ENCODE data around the gene RAG1. TPM values are rescaled to one million over a fixed set of nuclear protein-coding genes. Genes with fewer than 3 reads are reported as not detected.

Gene RAG1
- total RNA-seq, 1 experiment from 2014 or later: 0.11 TPM

DNA sequence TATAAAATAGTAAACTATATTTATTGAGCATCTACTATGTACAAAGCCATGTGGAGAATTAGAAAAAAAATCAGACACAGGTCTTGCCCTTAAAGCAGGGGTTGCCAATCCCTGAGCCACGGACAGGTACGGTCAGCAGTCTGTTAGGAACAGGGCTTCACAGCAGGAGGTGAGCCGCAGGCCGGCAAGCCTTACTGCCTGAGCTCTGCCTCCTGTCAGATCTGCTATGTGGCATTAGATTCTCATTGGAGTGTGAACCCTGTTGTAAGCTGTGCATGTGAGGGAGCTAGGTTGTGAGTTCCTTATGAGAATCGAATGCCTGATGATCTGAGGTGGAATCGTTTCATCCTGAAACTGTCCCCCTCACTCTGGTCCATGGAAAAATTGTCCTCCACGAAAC lies 32.4 kb downstream of the RAG1 start:
- CTCF ChIA-PET: no interaction called here
- no peak for DNase-seq (ENCODE audit: low spot score)
- Histone ChIP-seq H3K9me3 (ENCODE audit: low read depth, low read length, poor library complexity, severe bottlenecking) (no peaks in the 10 kb centered on the region), H3K27me3 (replicated peaks; ENCODE audit: insufficient read depth, low read depth, low read length, poor library complexity) (no peaks in the 10 kb centered on the region), H3K36me3 (ENCODE audit: insufficient read depth, low read length, poor library complexity, severe bottlenecking) (no peaks in the 10 kb centered on the region), H3K27ac (ENCODE audit: low read depth, low read length, poor library complexity, severe bottlenecking) (no peak overlapping the region), H3K4me3 (ENCODE audit: low read depth, low read length, poor library complexity, severe bottlenecking) (no peak overlapping the region), H3K4me1 (ENCODE audit: insufficient read depth, low read length, poor library complexity, severe bottlenecking) (peaks cover 3% of the 10 kb centered on the region)
- TF ChIP-seq EZH2 (IDR thresholded peaks at IDR 0.05; ENCODE audit: borderline replicate concordance, low read depth, low read length, poor library complexity, severe bottlenecking): no peak
- TF ChIP-seq, protein P1, sequence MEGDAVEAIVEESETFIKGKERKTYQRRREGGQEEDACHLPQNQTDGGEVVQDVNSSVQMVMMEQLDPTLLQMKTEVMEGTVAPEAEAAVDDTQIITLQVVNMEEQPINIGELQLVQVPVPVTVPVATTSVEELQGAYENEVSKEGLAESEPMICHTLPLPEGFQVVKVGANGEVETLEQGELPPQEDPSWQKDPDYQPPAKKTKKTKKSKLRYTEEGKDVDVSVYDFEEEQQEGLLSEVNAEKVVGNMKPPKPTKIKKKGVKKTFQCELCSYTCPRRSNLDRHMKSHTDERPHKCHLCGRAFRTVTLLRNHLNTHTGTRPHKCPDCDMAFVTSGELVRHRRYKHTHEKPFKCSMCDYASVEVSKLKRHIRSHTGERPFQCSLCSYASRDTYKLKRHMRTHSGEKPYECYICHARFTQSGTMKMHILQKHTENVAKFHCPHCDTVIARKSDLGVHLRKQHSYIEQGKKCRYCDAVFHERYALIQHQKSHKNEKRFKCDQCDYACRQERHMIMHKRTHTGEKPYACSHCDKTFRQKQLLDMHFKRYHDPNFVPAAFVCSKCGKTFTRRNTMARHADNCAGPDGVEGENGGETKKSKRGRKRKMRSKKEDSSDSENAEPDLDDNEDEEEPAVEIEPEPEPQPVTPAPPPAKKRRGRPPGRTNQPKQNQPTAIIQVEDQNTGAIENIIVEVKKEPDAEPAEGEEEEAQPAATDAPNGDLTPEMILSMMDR (conservative IDR thresholded peaks at IDR 0.05; ENCODE audit: low read depth, low read length): no peak
- POLR2A ChIA-PET (ENCODE audit: low non-redundant PET): no interaction called here
- intact Hi-C loops (cut with micrococcal nuclease; ENCODE audit: unreplicated experiment): no loop called here
- BruUV-seq (replicated peaks): no TSS peak

DNA sequence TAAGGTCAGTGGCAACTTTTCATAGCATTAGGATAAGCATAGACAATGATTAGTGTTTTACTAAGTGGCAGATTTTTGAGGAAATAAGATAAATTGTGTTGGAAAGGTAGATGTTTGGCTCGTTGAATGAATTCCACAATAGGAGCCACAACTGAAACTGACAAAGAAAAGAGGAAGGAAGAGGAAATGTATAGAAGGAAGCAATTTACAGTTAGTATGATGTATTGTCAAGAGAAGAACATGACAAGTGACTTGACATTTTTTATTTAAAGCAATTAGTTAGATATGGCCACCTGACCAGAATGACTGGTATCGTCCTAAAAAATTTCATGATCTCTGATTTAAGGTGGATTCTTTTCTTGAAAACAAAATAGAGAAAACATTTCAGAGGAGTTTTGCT lies 33.3 kb downstream of the RAG1 start:
- Histone ChIP-seq H3K4me3 (ENCODE audit: low read depth, low read length, poor library complexity, severe bottlenecking) (no peak overlapping the region), H3K36me3 (ENCODE audit: insufficient read depth, low read length, poor library complexity, severe bottlenecking) (no peaks in the 10 kb centered on the region), H3K27me3 (replicated peaks; ENCODE audit: insufficient read depth, low read depth, low read length, poor library complexity) (no peaks in the 10 kb centered on the region), H3K9me3 (ENCODE audit: low read depth, low read length, poor library complexity, severe bottlenecking) (no peaks in the 10 kb centered on the region), H3K27ac (ENCODE audit: low read depth, low read length, poor library complexity, severe bottlenecking) (no peak overlapping the region), H3K4me1 (ENCODE audit: insufficient read depth, low read length, poor library complexity, severe bottlenecking) (no peaks in the 10 kb centered on the region)
- no TSS peak for BruUV-seq (replicated peaks)
- POLR2A ChIA-PET (ENCODE audit: low non-redundant PET): no interaction called here
- DNase-seq (ENCODE audit: low spot score): no peak
- intact Hi-C loops (cut with micrococcal nuclease; ENCODE audit: unreplicated experiment): no loop called here
- CTCF ChIA-PET: no interaction called here
- TF ChIP-seq, protein P1 (conservative IDR thresholded peaks at IDR 0.05; ENCODE audit: low read depth, low read length): no peak
- TF ChIP-seq EZH2 (IDR thresholded peaks at IDR 0.05; ENCODE audit: borderline replicate concordance, low read depth, low read length, poor library complexity, severe bottlenecking): no peak

DNA sequence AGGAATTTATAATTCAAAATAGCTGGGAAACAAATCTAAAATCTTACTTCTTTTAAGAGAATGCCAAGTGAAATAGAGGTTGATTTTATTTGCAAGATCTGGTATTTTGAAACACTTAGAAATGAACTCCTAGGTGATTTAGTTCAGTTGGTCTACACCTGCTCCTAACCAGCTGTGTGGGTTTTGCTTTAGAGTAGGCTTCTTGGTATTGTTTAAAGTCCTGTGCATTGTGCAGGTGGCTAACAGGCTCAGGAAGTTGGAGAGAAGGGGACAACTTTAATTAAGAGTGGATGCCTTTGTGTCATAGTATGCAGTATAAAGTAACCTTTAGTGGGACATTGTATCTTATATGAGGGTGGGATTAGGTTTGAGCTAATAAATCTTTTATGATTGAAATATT lies 34.3 kb downstream of the RAG1 start:
- H3K36me3 ChIP-seq (ENCODE audit: insufficient read depth, low read length, poor library complexity, severe bottlenecking): no peaks in the 10 kb centered on the region
- POLR2A ChIA-PET (ENCODE audit: low non-redundant PET): no interaction called here
- TF ChIP-seq, protein P1 (conservative IDR thresholded peaks at IDR 0.05; ENCODE audit: low read depth, low read length): no peak
- TF ChIP-seq EZH2 (IDR thresholded peaks at IDR 0.05; ENCODE audit: borderline replicate concordance, low read depth, low read length, poor library complexity, severe bottlenecking): no peak
- no peak for DNase-seq (ENCODE audit: low spot score)
- no peaks in the 10 kb centered on the region for H3K9me3 ChIP-seq (ENCODE audit: low read depth, low read length, poor library complexity, severe bottlenecking)
- H3K4me1 ChIP-seq (ENCODE audit: insufficient read depth, low read length, poor library complexity, severe bottlenecking): no peaks in the 10 kb centered on the region
- H3K27me3 ChIP-seq (replicated peaks; ENCODE audit: insufficient read depth, low read depth, low read length, poor library complexity): no peaks in the 10 kb centered on the region
- no peak overlapping the region for H3K27ac ChIP-seq (ENCODE audit: low read depth, low read length, poor library complexity, severe bottlenecking)
- H3K4me3 ChIP-seq (ENCODE audit: low read depth, low read length, poor library complexity, severe bottlenecking): no peak overlapping the region
- intact Hi-C loops (cut with micrococcal nuclease; ENCODE audit: unreplicated experiment): no loop called here
- BruUV-seq (replicated peaks): no TSS peak
- CTCF ChIA-PET: no interaction called here
